Endometrial microvascular endothelial cells (primary cell): Measurements from ENCODE around the gene SLC30A1. TPM values are rescaled to one million over a fixed set of nuclear protein-coding genes. Genes with fewer than 3 reads are reported as not detected.

Source experiments
- in situ Hi-C: cut with HindIII; loops from 2 replicates; pipeline ENCODE4 v1.10.0; 2017; ENCODE audit warnings: low sequenced_read_pairs, low pct_unique_long_range_greater_than_20kb; ENCODE audit errors: inconsistent ontology term
- total RNA-seq: library from RNA; depleted of rRNA; stranded (reverse); fragments of >200 nt; gene quantifications from one replicate; pipeline ENCODE4 v1.2.3, GENCODE V29; 2015; ENCODE audit errors: inconsistent ontology term

The SLC30A1 gene
- total RNA-seq, 1 donor from 2014 or later, result 17.7 TPM

- in situ Hi-C loops, result no loop called here
Measured at GRCh38 chr1:211610779-211611556, 32.0 kb upstream of the SLC30A1 start.

GRCh38 chr1:211609120-211610024 is 30.4 kb upstream of the SLC30A1 start:
- in situ Hi-C loops, result no loop called here

GRCh38 chr1:211607754-211608473 is 29.0 kb upstream of the SLC30A1 start:
- in situ Hi-C loops, result no loop called here

GRCh38 chr1:211606914-211607753 is 28.2 kb upstream of the SLC30A1 start:
- in situ Hi-C loops, result no loop called here

GRCh38 chr1:211606332-211606913 is 27.5 kb upstream of the SLC30A1 start:
- in situ Hi-C loops, result no loop called here

- in situ Hi-C loops, result no loop called here
Measured at GRCh38 chr1:211605603-211606331, 26.8 kb upstream of the SLC30A1 start.

- in situ Hi-C loops, result no loop called here
Measured at GRCh38 chr1:211605034-211605433, 26.1 kb upstream of the SLC30A1 start.

GRCh38 chr1:211604548-211604947 is 25.6 kb upstream of the SLC30A1 start:
- in situ Hi-C loops, result no loop called here

GRCh38 chr1:211603713-211604112 is 24.8 kb upstream of the SLC30A1 start:
- in situ Hi-C loops, result no loop called here

GRCh38 chr1:211603191-211603701 is 24.3 kb upstream of the SLC30A1 start:
- in situ Hi-C loops, result no loop called here

GRCh38 chr1:211601982-211602670 is 23.2 kb upstream of the SLC30A1 start:
- in situ Hi-C loops, result no loop called here

GRCh38 chr1:211601159-211601558 is 22.2 kb upstream of the SLC30A1 start:
- in situ Hi-C loops, result no loop called here

GRCh38 chr1:211599250-211599649 is 20.3 kb upstream of the SLC30A1 start:
- in situ Hi-C loops, result no loop called here

GRCh38 chr1:211598514-211598913 is 19.6 kb upstream of the SLC30A1 start:
- in situ Hi-C loops, result no loop called here

- in situ Hi-C loops, result no loop called here
Measured at GRCh38 chr1:211596418-211597181, 17.6 kb upstream of the SLC30A1 start.

GRCh38 chr1:211595419-211595818 is 16.5 kb upstream of the SLC30A1 start:
- in situ Hi-C loops, result no loop called here
